ENCODE results near the gene HAP1.
A peak's percentile ranks its signal among the peaks of the same experiment; 100 is the strongest.

HAP1 gene

GRCh38 chr17:41775394-41776226 lies 41.2 kb upstream of the HAP1 start:
- H3K27ac ChIP-seq: peak overlapping the region; percentile 82
- TF ChIP-seq CTCF (IDR thresholded peaks at IDR 0.05) (no peak), ZFX (IDR thresholded peaks at IDR 0.05; ENCODE audit: borderline replicate concordance) (no peak)

- TF ChIP-seq ZFX (IDR thresholded peaks at IDR 0.05; ENCODE audit: borderline replicate concordance): no peak
- no peak for TF ChIP-seq CTCF (IDR thresholded peaks at IDR 0.05)
- H3K27ac ChIP-seq: peak overlapping the region; percentile 78
Measured at GRCh38 chr17:41773731-41774193, 39.3 kb upstream of the HAP1 start.

GRCh38 chr17:41773190-41773588 lies 38.7 kb upstream of the HAP1 start:
- TF ChIP-seq CTCF (IDR thresholded peaks at IDR 0.05): no peak
- TF ChIP-seq ZFX (IDR thresholded peaks at IDR 0.05; ENCODE audit: borderline replicate concordance): no peak
- H3K27ac ChIP-seq: peak overlapping the region; percentile 78

- peak overlapping the region; percentile 78 for H3K27ac ChIP-seq
- TF ChIP-seq CTCF (IDR thresholded peaks at IDR 0.05): no peak
- TF ChIP-seq ZFX (IDR thresholded peaks at IDR 0.05; ENCODE audit: borderline replicate concordance): no peak
Measured at GRCh38 chr17:41772586-41773189, 38.2 kb upstream of the HAP1 start.

GRCh38 chr17:41772218-41772585 lies 37.8 kb upstream of the HAP1 start:
- peak overlapping the region; percentile 78 for H3K27ac ChIP-seq
- TF ChIP-seq ZFX (IDR thresholded peaks at IDR 0.05; ENCODE audit: borderline replicate concordance) (no peak), CTCF (IDR thresholded peaks at IDR 0.05) (no peak)

- TF ChIP-seq CTCF (IDR thresholded peaks at IDR 0.05) (no peak), ZFX (IDR thresholded peaks at IDR 0.05; ENCODE audit: borderline replicate concordance) (no peak)
Measured at GRCh38 chr17:41771389-41772206, 37.2 kb upstream of the HAP1 start.

More at GRCh38 chr17:41771389-41772206, 37.2 kb upstream of the HAP1 start:
- peak overlapping the region; percentile 78 for H3K27ac ChIP-seq
